OCI-LY1 (cell line): ENCODE measurements around the gene PCCB.

ENCODE experiments used
- H2AFZ ChIP-seq: fragments of 200-600 bp; sonication (generic), shearing (Covaris generic); 2 replicates; pipeline ENCODE4 v1.6.0; 2014; ENCODE audit warnings: antibody characterized with exemption, mild to moderate bottlenecking, low read length
- H3F3A ChIP-seq: fragments of 200-600 bp; sonication (generic), shearing (Covaris generic); 2 replicates; pipeline ENCODE4 v1.6.0; 2014; ENCODE audit warnings: mild to moderate bottlenecking, antibody characterized with exemption, low read length, moderate library complexity; ENCODE audit not compliant: insufficient read depth
- H3K27ac ChIP-seq: fragments of 200-600 bp; sonication (generic); 2 replicates; pipeline ENCODE4 v1.5.1; 2014; ENCODE audit warnings: low read length, mixed run types, mild to moderate bottlenecking, low read depth; ENCODE audit not compliant: poor library complexity, severe bottlenecking
- H3K27me3 ChIP-seq: fragments of 200-600 bp; sonication (generic); 2 replicates; pipeline ENCODE4 v1.6.0; 2014; ENCODE audit warnings: antibody characterized with exemption, mild to moderate bottlenecking, low read length, moderate library complexity; ENCODE audit not compliant: insufficient read depth
- H3K36me3 ChIP-seq: fragments of 200-600 bp; sonication (generic); 2 replicates; pipeline ENCODE4 v1.6.1; 2014; ENCODE audit warnings: mild to moderate bottlenecking, antibody characterized with exemption, low read length, moderate library complexity, mixed read lengths; ENCODE audit not compliant: insufficient read depth
- H3K4me1 ChIP-seq: fragments of 200-600 bp; sonication (generic); 2 replicates; pipeline ENCODE4 v1.5.1; 2014; ENCODE audit warnings: mild to moderate bottlenecking, low read length, moderate library complexity; ENCODE audit not compliant: insufficient read depth, severe bottlenecking
- H3K4me2 ChIP-seq: fragments of 200-600 bp; sonication (generic), shearing (Covaris generic); 2 replicates; pipeline ENCODE4 v1.6.1; 2014; ENCODE audit warnings: low read length
- H3K4me3 ChIP-seq: fragments of 200-600 bp; sonication (generic); 2 replicates; pipeline ENCODE4 v1.5.1; 2014; ENCODE audit warnings: low read length, low read depth, mild to moderate bottlenecking, mixed read lengths; ENCODE audit not compliant: poor library complexity, severe bottlenecking
- H3K79me2 ChIP-seq: fragments of 200-600 bp; shearing (Covaris generic); 2 replicates; pipeline ENCODE4 v1.6.1; 2016; ENCODE audit warnings: mixed run types, low read length, mixed read lengths; ENCODE audit not compliant: insufficient read depth
- H3K9ac ChIP-seq: fragments of 200-600 bp; sonication (generic), shearing (Covaris generic); 2 replicates; pipeline ENCODE4 v1.6.1; 2014; ENCODE audit warnings: mild to moderate bottlenecking, low read length, mixed read lengths
- H3K9me2 ChIP-seq: fragments of 200-600 bp; sonication (generic), shearing (Covaris generic); 2 replicates; pipeline ENCODE4 v1.6.1; 2014; ENCODE audit warnings: low read depth, mild to moderate bottlenecking, low read length, mixed read lengths
- H3K9me3 ChIP-seq: fragments of 200-600 bp; shearing (Covaris generic); 2 replicates; pipeline ENCODE4 v1.6.1; 2014; ENCODE audit warnings: low read length, mixed read lengths
- H4K20me1 ChIP-seq: fragments of 200-600 bp; sonication (generic), shearing (Covaris generic); 2 replicates; pipeline ENCODE4 v1.6.0; 2016; ENCODE audit warnings: mild to moderate bottlenecking, low read length; ENCODE audit not compliant: insufficient read depth
- CTCF ChIP-seq: fragments of 200-600 bp; sonication (generic), shearing (Covaris generic); IDR thresholded peaks from 2 replicates; pipeline ENCODE4 v1.5.1; 2017; ENCODE audit warnings: mild to moderate bottlenecking, antibody characterized with exemption, low read length, moderate library complexity, mixed read lengths
- EZH2 ChIP-seq: fragments of 200-600 bp; sonication (generic), shearing (Covaris generic); IDR thresholded peaks from 2 replicates; pipeline ENCODE4 v1.8.0; 2017; ENCODE audit warnings: borderline replicate concordance, mixed run types, mild to moderate bottlenecking, antibody characterized with exemption, low read length, moderate library complexity, mixed read lengths

The PCCB gene

GRCh38 chr3:136329593-136329992 is 79.5 kb downstream of the PCCB start:
- Histone ChIP-seq H4K20me1 (no peaks in the 10 kb centered on the region), H3K9me3 (no peaks in the 10 kb centered on the region), H3F3A (no peaks in the 10 kb centered on the region)

GRCh38 chr3:136330900-136331299 is 80.8 kb downstream of the PCCB start:
- Histone ChIP-seq H3K27ac (no peak overlapping the region), H3K9ac (no peak overlapping the region), H3F3A (no peaks in the 10 kb centered on the region), H3K27me3 (no peaks in the 10 kb centered on the region), H3K4me3 (no peak overlapping the region), H4K20me1 (no peaks in the 10 kb centered on the region), H2AFZ (no peak overlapping the region), H3K4me1 (no peaks in the 10 kb centered on the region), H3K9me3 (no peaks in the 10 kb centered on the region), H3K79me2 (no peaks in the 10 kb centered on the region), H3K9me2 (no peaks in the 10 kb centered on the region), H3K4me2 (no peak overlapping the region), H3K36me3 (peaks cover 80% of the 10 kb centered on the region)
- TF ChIP-seq CTCF (no peak), EZH2 (no peak)

More at GRCh38 chr3:136329593-136329992, 79.5 kb downstream of the PCCB start:
- no peak for TF ChIP-seq CTCF
- no peak for TF ChIP-seq EZH2
- no peaks in the 10 kb centered on the region for H3K4me1 ChIP-seq
- no peak overlapping the region for H3K27ac ChIP-seq
- H3K9me2 ChIP-seq, result no peaks in the 10 kb centered on the region
- no peak overlapping the region for H2AFZ ChIP-seq
- H3K4me3 ChIP-seq, result no peak overlapping the region
- H3K79me2 ChIP-seq, result no peaks in the 10 kb centered on the region
- H3K27me3 ChIP-seq, result no peaks in the 10 kb centered on the region
- peaks cover 77% of the 10 kb centered on the region for H3K36me3 ChIP-seq
- no peak overlapping the region for H3K9ac ChIP-seq
- no peak overlapping the region for H3K4me2 ChIP-seq

- Histone ChIP-seq H3K9ac (no peak overlapping the region), H3K9me3 (no peaks in the 10 kb centered on the region), H3K4me2 (no peak overlapping the region), H3K9me2 (no peaks in the 10 kb centered on the region), H3F3A (no peaks in the 10 kb centered on the region), H3K27me3 (no peaks in the 10 kb centered on the region), H3K79me2 (no peaks in the 10 kb centered on the region), H3K36me3 (peaks cover 80% of the 10 kb centered on the region), H3K4me1 (no peaks in the 10 kb centered on the region), H4K20me1 (no peaks in the 10 kb centered on the region), H2AFZ (no peak overlapping the region), H3K4me3 (no peak overlapping the region), H3K27ac (no peak overlapping the region)
- no peak for TF ChIP-seq CTCF
- TF ChIP-seq EZH2, result no peak
These were observed 82.2 kb downstream of the PCCB start for GRCh38 chr3:136332302-136332701.
